Occipital lobe (tissue), 2 donors: Measurements from ENCODE around the gene PPM1D. TPM values are rescaled to one million over a fixed set of nuclear protein-coding genes. Genes with fewer than 3 reads are reported as not detected.
"Not testable (repeated sequence)": the region's sequence is repeated elsewhere in the genome, so short reads cannot be mapped to it uniquely, and the experiment has no call there.

Experiments
- DNase-seq: peaks from one replicate; lab custom pipeline; 2025; lab: John Stamatoyannopoulos, UW
- total RNA-seq: library from RNA; depleted of rRNA; stranded (reverse); fragments of >200 nt; gene quantifications from one replicate; pipeline ENCODE4 v1.2.3, GENCODE V29; 2014

Gene PPM1D
- total RNA-seq, 1 donor from 2014 or later: 16.2 TPM

DNA sequence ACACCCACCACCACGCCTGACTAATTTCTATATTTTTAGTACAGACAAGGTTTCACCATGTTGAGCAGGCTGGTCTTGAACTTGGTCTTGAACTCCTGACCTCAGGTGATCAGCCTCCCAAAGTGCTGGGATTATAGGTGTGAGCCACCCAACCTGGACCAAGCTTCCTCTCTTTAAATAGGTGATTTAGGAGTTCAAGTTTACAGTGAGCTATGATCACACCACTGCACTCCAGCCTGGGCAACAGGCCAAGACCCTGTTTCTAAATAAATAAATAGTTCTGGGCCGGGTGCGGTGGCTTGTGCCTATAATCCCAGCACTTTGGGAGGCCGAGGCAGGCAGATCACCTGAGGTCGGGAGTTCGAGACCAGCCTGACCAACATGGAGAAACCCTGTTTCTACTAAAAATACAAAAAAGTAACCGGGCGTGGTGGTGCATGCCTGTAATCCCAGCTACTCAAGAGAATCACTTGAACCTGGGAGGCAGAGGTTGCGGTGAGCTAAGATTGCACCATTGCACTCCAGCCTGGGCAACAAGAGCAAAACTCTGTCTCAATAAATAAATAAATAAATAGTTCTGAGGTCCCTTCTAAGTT is 6.5 kb upstream of the PPM1D start:
- DNase-seq: not testable (repeated sequence)

DNA sequence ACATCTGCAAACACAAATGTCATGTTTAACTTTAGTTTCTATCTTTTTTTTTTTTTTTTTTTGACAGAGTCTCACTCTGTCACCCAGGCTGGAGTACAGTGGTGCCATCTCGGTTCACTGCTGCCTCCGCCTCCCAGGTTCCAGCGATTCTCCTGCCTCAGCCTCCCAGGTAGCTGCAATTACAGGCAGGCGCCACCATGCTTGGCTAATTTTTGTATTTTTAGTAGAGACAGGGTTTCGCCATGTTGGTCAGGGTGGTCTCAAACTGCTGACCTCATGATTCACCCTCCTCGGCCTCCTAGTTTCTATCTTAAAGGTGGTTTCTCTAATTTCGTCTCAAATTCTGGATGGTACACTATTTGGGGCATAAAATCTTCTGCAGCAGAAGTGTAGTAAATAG is 5.8 kb upstream of the PPM1D start:
- DNase-seq: not testable (repeated sequence)

DNA sequence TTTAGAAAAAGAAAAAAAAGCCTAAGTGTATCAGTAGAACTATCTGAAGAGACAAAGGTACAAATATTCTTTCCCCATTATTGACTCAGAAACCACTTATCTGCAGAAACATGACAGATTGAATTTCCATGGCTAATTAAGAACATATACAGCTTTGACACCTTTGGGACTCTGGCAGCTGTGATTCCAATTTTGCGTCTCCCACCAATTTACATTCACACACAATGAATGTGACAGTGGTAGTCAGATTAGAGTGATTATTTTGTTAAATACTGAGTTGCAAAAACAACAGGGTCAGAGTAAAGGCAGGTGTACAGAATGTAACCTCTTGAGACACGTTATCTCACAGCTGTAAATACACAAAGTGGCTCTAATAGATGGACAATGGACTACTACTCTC is 5.3 kb upstream of the PPM1D start:
- no peak for DNase-seq

DNA sequence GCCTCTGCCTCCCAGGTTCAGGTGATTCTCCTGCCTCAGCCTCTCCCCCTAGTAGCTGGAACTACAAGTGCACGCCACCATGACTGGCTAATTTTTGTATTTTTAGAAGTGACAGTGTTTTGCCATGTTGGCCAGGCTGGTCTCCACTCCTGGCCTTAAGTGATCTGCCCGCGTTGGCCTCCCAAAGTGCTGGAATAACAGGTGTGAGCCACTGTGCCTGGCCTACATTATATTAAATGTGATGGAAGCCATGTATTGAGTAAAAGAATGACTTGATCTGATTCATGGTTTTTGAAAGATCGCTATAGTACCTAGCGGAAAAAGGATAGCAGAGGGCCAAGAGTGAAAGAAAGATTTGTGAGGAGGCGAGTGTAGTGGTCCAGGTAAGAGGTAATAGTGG is 2.7 kb upstream of the PPM1D start:
- DNase-seq: no peak

DNA sequence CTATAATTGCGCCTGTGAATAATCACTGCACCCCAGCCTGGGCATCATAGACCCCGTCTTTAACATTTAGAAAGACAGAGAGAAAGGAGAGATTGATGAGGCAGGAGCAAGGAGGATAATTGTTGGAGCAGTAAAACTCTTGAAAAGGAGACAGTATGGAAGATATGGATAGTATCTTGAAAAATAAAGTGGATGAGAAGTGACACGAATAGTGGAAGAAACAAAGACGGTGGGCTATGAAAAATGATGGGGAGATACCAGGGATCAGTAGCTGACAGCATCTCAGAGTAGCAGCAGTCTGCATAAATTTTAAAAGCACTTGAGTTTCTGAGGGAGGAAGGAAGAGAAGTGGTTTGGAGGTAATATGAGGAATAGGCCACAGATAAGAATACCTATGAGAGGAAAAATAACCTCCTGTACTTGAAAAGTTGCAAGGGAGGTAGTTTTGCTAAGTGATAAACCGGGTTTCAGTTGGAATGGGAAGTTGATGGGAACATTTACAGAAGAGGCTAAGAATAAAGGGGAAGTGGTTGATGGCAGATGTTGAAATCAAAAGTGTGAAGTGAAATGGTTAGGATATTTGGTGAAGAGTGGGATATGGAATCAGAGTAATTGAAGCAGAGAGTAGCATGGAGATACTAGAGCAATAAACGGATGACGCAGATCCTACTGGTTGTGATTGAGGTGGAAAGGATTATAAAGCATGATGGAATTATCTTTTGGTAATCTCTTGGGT is 1.8 kb upstream of the PPM1D start:
- no peak for DNase-seq

DNA sequence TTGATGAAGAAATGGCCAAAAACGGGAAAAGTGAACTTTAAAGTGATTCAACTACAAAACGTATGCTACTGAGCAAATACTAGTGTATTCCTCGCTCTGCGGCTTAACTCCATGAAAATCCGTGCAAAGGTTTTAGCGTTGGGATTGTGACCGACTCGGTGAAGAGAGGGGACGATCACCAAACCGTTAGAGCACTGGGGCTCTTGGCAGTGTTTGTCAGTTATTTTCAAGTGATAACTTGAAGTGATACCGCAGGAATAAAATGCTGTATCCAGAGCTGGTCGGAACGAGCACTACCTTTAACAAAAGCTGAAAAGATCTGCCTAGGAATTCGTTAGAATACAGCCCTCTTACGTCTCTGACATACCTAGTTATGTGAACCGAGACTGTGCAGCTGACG is 773 bp upstream of the PPM1D start:
- DNase-seq: no peak

DNA sequence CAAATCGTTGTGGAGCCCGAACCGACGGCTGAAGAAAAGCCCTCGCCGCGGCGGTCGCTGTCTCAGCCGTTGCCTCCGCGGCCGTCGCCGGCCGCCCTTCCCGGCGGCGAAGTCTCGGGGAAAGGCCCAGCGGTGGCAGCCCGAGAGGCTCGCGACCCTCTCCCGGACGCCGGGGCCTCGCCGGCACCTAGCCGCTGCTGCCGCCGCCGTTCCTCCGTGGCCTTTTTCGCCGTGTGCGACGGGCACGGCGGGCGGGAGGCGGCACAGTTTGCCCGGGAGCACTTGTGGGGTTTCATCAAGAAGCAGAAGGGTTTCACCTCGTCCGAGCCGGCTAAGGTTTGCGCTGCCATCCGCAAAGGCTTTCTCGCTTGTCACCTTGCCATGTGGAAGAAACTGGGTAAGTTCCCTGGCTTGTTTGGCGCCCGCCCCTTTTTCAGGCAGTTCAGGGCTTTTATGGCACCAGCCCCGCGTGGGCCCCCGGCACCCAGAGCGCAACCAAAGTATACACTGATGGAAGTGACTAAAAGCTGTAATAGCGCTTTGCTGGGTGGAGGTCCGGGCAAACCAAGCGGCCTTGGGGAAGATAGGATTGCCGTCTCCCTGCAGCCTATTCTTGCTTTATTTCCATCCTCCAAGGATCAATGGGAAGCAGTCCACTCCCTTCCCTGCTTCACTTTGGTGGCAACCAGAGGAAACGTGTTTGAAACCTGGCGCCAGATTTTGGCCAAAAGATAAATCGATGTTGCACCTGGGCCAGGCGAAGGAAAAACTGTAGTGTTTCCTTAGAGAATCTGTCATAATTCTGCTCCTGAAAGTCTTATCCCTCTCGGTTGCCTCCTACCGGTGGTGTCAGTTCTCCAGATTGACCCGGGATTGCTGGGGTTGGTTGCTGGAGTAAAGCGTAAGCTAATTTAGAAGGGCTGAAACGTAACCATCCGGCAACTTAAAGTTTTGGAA is 775 bp downstream of the PPM1D start:
- DNase-seq: peak; percentile 27

DNA sequence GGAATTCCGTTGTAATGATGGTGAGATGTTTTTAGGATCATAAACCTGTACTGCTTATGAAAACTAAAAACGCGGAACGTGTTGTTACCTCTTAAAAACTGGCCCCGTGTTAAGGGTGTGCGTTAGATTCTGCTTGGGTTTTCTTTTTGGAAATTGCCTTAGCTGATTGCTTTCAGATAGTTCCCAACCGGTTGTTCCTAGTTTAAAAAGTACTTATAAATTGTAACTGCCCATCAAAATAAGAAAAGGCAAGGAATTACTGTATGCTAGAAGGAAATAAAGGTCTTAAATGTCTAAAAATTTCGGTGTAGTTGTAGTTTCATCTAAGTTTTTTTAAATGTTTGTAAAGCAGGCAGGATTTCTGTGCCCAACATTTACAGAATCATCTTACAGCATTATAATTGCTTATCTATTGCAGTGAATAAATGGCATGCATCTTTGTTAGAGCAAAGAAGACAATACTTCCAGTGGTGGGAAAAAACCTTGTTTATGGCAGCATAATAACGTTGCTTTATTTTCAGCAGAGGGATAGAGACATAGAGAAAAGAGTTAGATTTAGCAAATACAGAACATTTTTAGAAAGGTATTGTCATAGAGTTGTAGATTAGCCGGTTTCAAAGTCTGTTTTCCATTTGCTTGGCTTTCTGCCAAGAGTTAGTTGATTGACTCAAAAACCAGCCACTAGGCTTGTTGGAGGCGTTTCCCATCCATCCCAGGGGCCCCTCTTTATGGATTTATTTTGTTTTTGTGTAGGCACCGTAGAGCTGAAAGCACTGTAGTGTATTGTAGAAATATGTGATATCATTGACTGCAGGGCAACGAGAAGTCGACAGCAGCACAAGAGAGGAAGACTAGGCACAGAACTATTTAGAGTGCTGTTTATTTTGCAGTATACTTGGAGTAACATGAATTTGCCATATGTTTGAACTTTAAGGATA is 1.7 kb downstream of the PPM1D start:
- DNase-seq: peak; percentile 25

DNA sequence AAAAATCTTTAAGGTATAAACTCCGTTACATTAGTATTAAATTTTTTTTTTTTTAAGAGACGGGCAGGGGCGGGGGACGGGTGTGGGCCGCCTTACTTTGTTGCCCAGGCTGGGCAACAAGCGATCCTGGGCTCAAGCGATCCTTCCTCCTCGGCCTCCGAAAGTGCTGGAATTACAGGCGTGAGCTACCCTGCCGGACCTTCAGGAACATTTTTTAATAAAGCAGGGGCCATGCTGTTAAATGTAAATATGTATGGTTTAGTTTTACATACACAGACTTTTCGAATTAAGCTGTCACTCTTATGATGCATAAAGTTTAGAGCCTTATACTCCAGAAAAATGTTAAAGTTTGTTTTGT is 2.4 kb downstream of the PPM1D start:
- no peak for DNase-seq

DNA sequence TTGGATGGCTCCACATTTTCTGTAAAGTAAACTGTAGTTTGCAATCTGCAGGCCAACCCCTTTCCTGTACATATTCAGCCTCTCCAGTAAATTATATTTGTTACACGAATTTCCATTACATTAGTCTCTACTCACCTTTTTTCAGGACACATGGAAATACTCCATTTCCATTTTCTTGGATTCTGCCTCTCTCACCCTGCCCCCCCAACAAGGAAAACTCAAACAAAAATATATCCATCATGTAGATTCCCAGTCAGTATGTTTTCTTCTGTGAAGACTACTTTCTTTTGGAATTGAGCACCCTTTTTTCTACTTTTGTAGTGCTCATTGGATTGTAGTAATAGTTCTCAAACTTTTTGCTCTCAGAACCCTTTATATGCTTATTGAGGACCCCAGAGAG is 2.9 kb downstream of the PPM1D start:
- DNase-seq: no peak

DNA sequence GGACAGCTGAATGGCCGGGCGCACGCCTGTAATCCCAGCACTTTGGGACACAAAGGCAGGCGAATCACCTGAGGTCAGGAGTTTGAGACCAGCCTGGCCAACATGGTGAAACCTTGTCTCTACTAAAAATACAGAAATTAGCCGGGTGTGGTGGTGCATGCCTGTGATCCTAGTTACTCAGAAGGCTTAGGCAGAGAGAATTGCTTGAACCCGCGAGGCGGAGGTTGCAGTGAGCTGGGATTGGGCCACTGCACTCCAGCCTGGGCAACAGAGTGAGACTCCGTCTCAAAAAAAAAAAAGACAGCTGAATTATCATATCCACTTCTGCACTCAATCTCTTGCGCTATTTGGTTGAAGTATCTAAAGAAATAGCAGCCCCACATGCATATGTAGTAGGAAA is 3.5 kb downstream of the PPM1D start:
- not testable (repeated sequence) for DNase-seq

DNA sequence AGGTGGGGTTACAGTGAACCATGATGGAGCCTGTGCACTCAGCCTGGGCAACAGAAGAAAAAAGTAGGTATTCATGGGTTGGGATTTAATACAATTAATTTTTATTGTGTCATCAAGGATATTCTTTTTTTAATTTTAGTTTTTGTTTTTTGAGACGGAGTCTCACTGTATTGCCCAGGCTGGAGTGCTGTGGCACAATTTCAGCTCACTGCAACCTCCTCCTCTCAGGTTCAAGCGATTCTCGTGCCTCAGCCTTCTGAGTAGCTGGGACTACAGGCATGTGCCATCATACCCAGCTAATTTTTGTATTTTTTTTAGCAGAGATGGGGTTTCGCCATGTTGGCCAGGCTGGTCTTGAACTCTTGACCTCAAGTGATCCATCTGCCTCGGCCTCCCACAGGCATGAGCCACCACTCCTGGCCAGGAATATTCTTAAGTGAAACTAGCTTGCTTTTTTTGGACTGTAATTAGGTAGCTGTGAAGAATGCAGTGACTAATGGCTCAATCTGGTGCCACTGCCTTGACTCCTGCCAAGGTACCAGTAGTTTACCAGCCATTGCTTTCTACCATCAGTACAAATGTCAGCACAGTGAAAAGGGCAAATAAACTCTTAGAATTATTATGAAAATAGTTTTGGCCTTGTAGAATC is 4.8 kb downstream of the PPM1D start:
- DNase-seq: no peak

DNA sequence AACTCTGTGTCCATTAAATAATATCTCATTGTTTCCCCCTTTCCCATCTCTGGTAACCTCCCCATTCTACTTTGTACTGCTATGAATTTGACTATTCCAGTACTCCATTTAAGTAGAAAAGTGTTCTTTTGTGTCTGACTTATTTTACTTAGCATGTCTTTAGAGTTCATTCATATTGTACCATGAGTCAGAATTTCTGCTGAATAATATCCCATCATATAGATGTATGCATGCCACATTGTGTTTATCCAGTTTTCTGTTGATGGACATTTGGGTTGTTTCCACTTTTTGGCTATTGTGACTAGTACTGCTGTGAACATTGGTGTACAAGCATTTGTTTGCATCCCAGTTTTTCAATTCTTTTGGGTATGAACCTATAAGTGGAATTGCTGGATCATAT is 6.0 kb downstream of the PPM1D start:
- no peak for DNase-seq

DNA sequence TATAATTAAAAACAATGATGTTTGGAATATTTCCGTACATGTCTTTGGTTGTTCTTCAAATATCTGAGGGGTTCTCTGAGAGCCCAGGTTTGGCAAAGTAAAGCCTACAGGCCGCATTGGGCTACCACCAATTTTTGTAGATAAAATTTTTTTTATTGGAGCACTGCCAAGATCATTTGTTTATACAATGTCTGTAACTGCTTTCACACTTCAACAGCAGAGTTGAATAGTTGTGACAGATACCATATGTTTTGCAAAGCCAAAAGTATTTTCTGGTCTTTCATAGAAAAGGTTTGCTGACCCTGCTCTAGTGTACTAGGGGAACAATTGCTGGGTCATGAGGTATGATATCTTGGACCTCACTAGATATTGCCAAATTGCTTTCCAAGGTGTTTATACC is 10.5 kb downstream of the PPM1D start:
- no peak for DNase-seq

DNA sequence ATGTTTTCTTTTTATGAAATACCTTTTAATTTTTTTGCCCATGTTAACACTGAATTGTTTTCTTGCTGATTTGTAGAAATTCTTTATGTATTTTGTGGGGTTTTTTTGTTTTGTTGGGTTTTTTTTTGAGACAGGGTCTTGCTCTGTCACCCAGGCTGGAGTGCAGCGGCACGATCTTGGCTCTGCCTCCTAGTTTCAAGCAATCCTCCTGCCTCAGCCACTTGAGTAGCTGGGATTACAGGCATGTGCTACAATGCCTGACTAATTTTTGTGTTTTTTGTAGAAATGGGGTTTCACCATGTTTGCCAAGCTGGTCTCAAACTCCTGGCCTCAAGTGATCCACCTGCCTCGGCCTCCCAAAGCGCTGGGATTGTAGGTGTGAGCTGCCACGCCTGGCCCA is 11.3 kb downstream of the PPM1D start:
- DNase-seq: not testable (repeated sequence)

DNA sequence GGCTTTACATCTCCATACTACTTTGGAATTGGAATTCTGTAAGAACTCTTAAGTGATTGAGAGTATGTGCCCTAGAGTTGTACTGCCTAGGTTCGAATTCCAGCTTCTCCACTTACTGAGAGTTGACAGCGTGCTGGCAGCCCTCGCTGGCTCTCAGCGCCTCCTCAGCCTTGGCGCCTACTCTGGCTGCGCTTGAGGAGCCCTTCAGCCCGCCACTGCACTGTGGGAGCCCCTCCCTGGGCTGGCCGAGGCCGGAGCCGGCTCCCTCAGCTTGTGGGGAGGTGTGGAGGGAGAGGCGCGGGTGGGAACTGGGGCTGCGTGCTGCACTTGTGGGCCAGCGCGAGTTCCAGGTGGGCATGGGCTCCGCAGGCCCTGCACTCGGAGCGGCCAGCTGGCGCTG is 13.3 kb downstream of the PPM1D start:
- DNase-seq: no peak

DNA sequence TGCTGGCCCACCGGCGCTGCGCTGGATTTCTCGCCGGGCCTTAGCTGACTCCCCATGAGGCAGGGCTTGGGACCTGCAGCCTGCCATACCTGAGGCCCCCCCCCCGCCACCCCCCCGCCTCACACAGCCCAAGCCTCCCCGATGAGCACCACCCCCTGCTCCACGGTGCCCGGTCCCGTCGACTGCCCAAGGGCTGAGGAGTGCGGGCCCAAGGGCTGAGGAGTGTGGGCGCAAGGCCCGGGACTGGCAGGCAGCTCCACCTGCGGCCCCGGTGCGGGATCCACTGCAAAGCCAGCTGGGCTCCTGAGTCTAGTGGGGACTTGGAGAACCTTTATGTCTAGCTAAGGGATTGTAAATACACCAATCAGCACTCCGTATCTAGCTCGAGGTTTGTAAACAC is 13.8 kb downstream of the PPM1D start:
- DNase-seq: not testable (repeated sequence)

DNA sequence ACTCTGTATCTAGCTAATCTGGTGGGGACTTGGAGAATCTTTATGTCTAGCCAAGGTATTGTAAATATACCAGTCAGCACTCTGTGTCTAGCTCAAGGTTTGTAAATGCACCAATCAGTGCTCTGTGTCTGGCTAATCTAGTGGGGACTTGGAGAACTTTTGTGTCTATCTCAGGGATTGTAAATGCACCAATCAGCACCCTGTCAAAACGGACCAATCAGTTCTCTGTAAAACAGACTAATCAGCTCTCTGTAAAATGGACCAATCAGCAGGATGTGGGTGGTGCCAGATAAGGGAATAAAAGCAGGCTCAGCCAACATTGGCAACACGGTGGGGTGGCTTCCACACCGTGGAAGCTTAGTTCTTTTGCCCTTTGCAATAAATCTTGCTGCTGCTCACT is 14.3 kb downstream of the PPM1D start:
- DNase-seq: not testable (repeated sequence)

DNA sequence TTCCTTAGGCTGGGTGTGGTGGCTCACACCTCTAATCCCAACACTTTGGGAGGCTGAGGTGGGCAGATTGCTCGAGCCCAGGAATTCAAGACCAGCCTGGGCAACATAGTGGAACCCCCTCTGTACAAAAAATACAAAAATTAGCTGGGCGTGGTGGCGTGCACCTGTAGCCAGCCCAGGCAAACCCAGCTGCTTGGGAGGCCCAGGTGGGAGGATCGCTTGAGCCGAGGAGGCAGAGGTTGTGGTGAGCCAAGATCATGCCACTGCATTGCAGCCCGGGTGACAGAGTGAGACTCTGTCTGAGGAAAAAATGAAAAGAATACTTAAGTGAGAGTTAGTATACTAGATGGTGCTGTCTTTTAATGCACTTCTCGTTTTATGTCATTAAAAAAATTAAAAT is 15.1 kb downstream of the PPM1D start:
- no peak for DNase-seq

DNA sequence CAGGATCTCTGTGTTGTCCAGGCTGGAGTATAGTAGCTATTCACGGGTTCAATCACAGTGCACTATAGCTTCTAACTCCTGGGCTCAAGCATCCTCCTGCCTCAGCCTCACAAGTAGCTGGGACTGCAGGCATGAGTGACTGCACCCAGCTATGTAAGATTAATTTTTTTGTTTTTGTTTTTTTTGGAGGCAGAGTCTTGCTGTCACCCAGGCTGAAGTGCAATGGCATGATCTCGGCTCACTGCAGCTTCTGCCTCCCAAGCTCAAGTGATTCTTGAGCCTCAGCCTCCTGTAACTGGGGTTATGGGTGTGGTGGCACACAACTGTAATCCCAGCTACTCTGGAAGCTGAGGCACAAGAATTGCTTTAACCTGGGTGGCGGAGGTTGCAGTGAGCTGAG is 15.8 kb downstream of the PPM1D start:
- no peak for DNase-seq

DNA sequence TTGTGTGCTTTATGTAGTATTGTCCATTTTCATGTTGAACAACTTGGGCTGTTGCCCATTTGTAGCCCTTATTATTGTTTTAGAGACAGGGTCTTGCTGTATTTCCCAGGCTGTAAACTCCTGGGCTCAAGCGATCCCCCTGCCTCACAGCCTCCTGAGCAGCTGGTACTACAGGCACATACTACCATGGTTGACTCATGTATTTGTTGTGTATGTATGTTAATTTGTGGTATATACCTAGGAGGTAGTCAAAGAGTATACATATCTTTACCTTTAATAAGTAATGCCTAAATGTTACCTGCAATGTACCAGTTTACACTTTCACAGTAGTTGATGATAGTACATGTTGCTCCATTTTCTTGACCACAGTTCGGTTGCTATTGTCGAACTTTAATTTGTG is 18.1 kb downstream of the PPM1D start:
- no peak for DNase-seq
